ENCODE data around the gene ANKRD10. TPM values are rescaled to one million over a fixed set of nuclear protein-coding genes. Genes with fewer than 3 reads are reported as not detected.

Gene ANKRD10
- total and polyA plus RNA-seq, 2 of the 8 experiments (the other 6 are each of a cell fraction or from before 2014, with no cell fraction given): 146 to 218 TPM

DNA sequence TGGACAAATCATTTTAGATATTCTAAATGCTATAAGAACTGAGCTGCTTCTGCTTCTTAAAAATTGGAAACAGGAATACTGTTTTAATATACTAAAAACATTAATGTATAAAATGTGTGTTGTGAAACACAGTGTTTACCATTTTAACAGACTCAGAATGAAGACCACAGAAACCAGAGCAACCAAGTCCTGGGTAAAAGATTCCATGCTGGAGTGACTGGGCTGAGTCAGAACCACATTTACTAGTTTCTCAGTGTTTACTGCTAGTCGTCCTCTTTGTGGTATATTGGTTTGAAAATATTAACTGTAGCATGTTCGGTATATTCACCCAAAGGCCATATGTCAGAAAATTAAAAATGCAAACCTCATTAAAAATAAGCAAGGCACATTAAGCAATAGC is 31.9 kb downstream of the ANKRD10 start:
- Histone ChIP-seq H2BK5ac (ENCODE audit: low read depth, low read length) (no peak overlapping the region), H2AK5ac (ENCODE audit: low read depth, low read length) (no peak overlapping the region), H3K56ac (replicated peaks; ENCODE audit: insufficient read length, low read depth, low read length) (no peak overlapping the region), H3K27ac (ENCODE audit: low read depth, low read length) (no peak overlapping the region), H4K8ac (ENCODE audit: extremely low read depth, insufficient read depth, low read length) (no peak overlapping the region), H3K14ac (ENCODE audit: insufficient read length) (no peak overlapping the region), H3K23me2 (ENCODE audit: low read depth, low read length) (no peaks in the 10 kb centered on the region), H3K27me3 (replicated peaks in 1 of 4; ENCODE audit: control insufficient read depth in 3 of 4, extremely low read depth in 1 of 4, insufficient read depth in 3 of 4, low read length in 3 of 4) (no peaks in the 10 kb centered on the region), H2BK120ac (replicated peaks; ENCODE audit: low read depth, low read length) (no peak overlapping the region), H4K91ac (replicated peaks; ENCODE audit: insufficient read length, low read length) (no peak overlapping the region), H3K79me1 (ENCODE audit: low read depth, low read length) (no peaks in the 10 kb centered on the region), H2BK20ac (ENCODE audit: low read length) (no peak overlapping the region), H3K4ac (replicated peaks; ENCODE audit: insufficient read length, low read depth, low read length) (no peak overlapping the region), H3K9me3 (ENCODE audit: insufficient read depth in 2 of 2, low read depth in 1 of 2, low read length in 1 of 2) (no peaks in the 10 kb centered on the region), H4K5ac (ENCODE audit: insufficient read length, low read depth, low read length) (no peak overlapping the region), H3K4me2 (ENCODE audit: insufficient read depth in 1 of 2, low read depth in 2 of 2, low read length in 2 of 2) (no peak overlapping the region), H3K36me3 (ENCODE audit: control insufficient read depth in 2 of 4, insufficient read depth in 4 of 4, low read length in 3 of 4) (peaks cover 0 to 5% (median 1%) of the 10 kb centered on the region in 4 experiments; a peak in 1 of 8 replicates), H2BK12ac (ENCODE audit: low read depth, low read length) (no peak overlapping the region), H3K9ac (replicated peaks in 1 of 4; ENCODE audit: extremely low read depth in 1 of 4, low read depth in 3 of 4, low read length in 3 of 4) (no peak overlapping the region), H3K4me1 (replicated peaks in 1 of 4; ENCODE audit: control insufficient read depth in 3 of 4, insufficient read depth in 4 of 4, low read length in 3 of 4) (peaks cover 2 to 5% (median 4%) of the 10 kb centered on the region in 4 experiments; a peak in 5 of 7 replicates), H3K23ac (ENCODE audit: insufficient read length) (no peak overlapping the region), H2AFZ (ENCODE audit: low read length) (no peak overlapping the region), H4K20me1 (replicated peaks in 1 of 2; ENCODE audit: control insufficient read depth in 1 of 2, insufficient read depth in 2 of 2, low read length in 2 of 2) (peaks cover 0 to 5% of the 10 kb centered on the region in 2 experiments), H3K18ac (ENCODE audit: extremely low read depth, low read length) (no peak overlapping the region), H2BK15ac (ENCODE audit: low read length) (no peak overlapping the region), H3K79me2 (ENCODE audit: control insufficient read depth in 1 of 2, insufficient read depth in 2 of 2, low read length in 2 of 2) (no peaks in the 10 kb centered on the region), H3K4me3 (ENCODE audit: extremely low read depth in 1 of 4, insufficient read depth in 2 of 4, low read depth in 3 of 4, low read length in 4 of 4) (no peak overlapping the region)
- POLR2A ChIA-PET (ENCODE audit: partially characterized antibody): interaction anchor here (0.6 to 7.2 kb wide), 4 partner anchors 11 to 36 kb away, joined by 3 to 50 read pairs (median 4); partner anchors contain the start of gene ANKRD10
- CTCF ChIA-PET (ENCODE audit: partially characterized antibody): interaction anchor here (1.1 to 3.4 kb wide), 6 partner anchors 11 to 238 kb away, joined by 4 to 11 read pairs (median 6); no protein-coding TSS in a partner anchor
- FAIRE-seq: no peak
- no peak for DNase-seq (ENCODE audit: low read depth in 1 of 2, low spot score in 2 of 2)
- TF ChIP-seq SIN3A (conservative IDR thresholded peaks at IDR 0.05 in 1 of 2, IDR thresholded peaks at IDR 0.05 in 1 of 2; ENCODE audit: low read depth in 1 of 2, low read length in 2 of 2) (no peak), TCF12 (IDR thresholded peaks at IDR 0.05; ENCODE audit: low read depth, low read length) (no peak), CHD2 (IDR thresholded peaks at IDR 0.05; ENCODE audit: low read length) (no peak), JUND (IDR thresholded peaks at IDR 0.05; ENCODE audit: low read length) (no peak), YY1 (IDR thresholded peaks at IDR 0.05; ENCODE audit: low read depth, low read length) (no peak), NANOG (IDR thresholded peaks at IDR 0.05; ENCODE audit: insufficient read depth, low read depth, low read length, poor library complexity, severe bottlenecking) (no peak), SP1 (IDR thresholded peaks at IDR 0.05; ENCODE audit: low read depth, low read length) (no peak), HDAC6 (IDR thresholded peaks at IDR 0.05; ENCODE audit: low read depth, low read length) (no peak)
- WGBS, 2 experiments (ENCODE audit: extremely low coverage in 1 of 2, insufficient coverage in 1 of 2, insufficient read length in 1 of 2, insufficient replicate concordance in 2 of 2, low coverage in 1 of 2, low lambda C conversion rate in 2 of 2, missing lambda C conversion rate in 1 of 2): 86% methylated on average over 2 of the region's 2 CpGs; no CpG with 5 or more reads in 1 of the 2 experiments

All from H1 (cell line).